Inflammatory macrophage (primary cell): ENCODE results near the gene RTF1.

ENCODE experiments used
- DNase-seq, 2 donors: peaks; one replicate each; pipeline ENCODE4 v3.0.0-alpha.2; 2020 to 2022

The RTF1 gene

GRCh38 chr15:41507820-41508290 lies 91.0 kb downstream of the RTF1 start:
- DNase-seq: no peak

DNA sequence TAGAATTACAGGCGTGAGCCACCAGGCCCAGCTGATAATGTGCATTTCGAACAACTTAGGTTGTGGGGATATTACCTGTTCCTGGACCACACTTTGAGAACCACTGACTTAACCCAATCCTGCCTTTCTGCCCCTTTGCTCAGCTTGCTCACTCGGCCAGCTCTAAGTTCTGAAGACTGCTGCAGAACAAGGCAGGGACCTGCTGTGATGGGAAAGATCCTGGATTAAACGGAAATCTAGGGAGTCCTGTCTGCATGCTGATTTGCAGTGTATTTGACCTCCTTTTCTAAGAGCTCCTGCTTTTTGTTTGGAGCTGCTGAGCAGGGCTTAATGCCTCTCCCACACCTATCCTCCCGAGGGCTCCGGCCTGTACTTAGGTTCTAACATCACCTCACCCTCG lies 93.8 kb downstream of the RTF1 start:
- no peak for DNase-seq

DNA sequence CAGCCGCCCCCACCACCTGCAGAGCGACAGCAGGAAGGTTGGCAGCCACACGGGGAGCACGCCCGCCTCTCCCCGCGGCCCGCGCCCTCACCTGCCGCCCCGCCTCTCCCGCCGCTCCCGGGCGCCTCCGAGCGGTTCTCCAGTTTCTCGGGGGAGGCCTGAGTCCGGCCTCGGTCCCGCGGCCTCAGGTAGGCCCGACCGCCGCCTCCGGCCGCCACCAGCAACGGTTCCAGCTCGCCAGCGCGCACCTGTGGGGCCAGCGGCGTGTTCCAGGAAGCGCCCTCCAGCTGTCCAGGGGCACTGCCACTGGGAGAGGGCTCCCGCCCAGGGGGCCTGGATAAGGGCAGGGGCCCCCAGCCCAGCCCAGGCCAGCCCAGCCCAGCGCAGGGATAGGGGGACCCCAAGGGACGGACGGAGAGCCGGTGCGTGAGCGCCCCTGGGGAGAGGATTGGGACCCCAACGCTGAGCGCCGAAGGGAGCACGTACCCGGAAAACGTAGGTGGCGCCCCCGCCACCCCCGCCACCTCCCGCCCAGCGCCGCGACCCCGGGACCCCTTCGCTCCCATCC lies 94.5 kb downstream of the RTF1 start:
- DNase-seq: no peak

- DNase-seq: no peak
These were observed 95.0 kb downstream of the RTF1 start for GRCh38 chr15:41511899-41512369.

GRCh38 chr15:41512512-41512939 lies 95.6 kb downstream of the RTF1 start:
- DNase-seq: no peak

DNA sequence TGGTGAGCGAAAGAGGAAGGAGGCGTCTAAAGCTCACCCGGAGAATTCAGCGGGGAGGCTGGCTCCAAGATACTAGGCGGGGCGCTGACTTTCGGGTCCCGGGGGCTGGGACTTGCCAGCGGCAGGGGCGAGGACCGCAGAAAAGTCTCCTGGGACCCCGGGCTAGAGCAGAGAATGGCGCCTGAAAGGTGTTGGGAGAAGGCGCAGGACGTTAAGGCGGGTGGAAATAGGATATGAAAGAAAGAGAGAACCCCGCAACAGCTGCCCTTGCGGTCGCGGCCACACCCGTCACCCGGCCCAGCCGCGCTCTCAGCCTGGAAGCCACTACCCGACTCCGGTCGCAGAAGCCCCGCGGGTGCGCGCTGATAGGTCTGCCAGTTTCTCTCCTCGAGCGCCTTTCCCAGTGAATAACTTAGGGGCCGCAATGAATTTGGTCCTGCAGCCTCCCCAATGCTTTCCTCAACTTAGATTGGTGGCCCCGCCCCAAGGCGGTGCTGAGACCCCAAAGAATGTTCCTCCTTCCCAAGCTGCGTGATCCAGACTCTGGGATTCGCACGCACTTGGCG lies 96.1 kb downstream of the RTF1 start:
- DNase-seq: peak in 1 of 2 donors; percentile 8

- DNase-seq: no peak
These were observed 96.8 kb downstream of the RTF1 start, which contains the start of gene LTK for GRCh38 chr15:41513506-41514227. TSS of gene LTK (minus strand) at chr15:41513827. CDS start at chr15:41513709, 118 bp downstream.

- DNase-seq: no peak
These were observed 101.1 kb downstream of the RTF1 start for GRCh38 chr15:41517895-41518449.

GRCh38 chr15:41520636-41521035 lies 103.7 kb downstream of the RTF1 start:
- DNase-seq: no peak

GRCh38 chr15:41521614-41522013 lies 104.7 kb downstream of the RTF1 start:
- no peak for DNase-seq

DNA sequence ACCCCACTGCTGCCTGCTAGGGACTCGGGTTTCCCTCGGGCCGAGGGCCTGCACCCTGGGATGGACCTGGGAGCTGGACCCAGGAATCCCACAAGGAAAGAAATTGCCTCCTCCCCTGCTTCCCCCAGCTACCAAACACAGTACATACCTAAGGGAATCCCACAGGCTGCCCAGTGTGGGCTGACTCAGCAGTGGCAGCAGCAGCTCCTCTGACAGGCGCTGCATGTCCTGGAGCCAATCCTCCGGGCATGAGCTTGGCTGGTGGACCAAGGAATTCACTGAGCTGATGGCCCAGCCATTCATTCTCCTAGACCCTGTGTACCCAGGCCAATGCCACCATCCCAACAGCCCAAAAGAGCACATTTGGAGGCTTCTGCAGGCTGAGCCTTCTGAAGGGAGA lies 106.2 kb downstream of the RTF1 start:
- no peak for DNase-seq

GRCh38 chr15:41530363-41530956 lies 113.6 kb downstream of the RTF1 start:
- DNase-seq: peak; percentile 22 to 30
